ENCODE measurements around the gene CSF1R.

DNA sequence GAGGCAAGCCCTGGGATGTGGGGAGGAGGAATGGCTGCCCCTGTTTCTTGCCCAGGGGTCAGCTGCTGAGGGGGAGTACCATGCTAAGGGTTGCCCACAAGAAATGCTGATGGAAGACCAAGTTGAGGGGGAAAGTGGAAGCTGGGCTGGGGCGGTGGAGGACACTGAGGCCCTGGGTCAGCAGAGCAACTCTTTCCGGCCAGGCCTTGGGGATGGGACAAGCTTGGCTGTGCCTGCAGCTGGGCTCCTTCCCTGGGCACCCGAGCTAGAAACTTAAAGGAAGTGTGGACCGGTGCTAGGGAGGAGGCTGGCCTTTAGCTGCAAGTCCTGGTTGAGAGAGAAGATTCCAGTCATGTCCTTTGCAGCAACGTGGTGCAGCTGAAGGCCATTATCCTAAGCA, 22.7 kb downstream of the CSF1R start:
- TF ChIP-seq, protein P1, sequence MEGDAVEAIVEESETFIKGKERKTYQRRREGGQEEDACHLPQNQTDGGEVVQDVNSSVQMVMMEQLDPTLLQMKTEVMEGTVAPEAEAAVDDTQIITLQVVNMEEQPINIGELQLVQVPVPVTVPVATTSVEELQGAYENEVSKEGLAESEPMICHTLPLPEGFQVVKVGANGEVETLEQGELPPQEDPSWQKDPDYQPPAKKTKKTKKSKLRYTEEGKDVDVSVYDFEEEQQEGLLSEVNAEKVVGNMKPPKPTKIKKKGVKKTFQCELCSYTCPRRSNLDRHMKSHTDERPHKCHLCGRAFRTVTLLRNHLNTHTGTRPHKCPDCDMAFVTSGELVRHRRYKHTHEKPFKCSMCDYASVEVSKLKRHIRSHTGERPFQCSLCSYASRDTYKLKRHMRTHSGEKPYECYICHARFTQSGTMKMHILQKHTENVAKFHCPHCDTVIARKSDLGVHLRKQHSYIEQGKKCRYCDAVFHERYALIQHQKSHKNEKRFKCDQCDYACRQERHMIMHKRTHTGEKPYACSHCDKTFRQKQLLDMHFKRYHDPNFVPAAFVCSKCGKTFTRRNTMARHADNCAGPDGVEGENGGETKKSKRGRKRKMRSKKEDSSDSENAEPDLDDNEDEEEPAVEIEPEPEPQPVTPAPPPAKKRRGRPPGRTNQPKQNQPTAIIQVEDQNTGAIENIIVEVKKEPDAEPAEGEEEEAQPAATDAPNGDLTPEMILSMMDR (IDR thresholded peaks at IDR 0.05; ENCODE audit: control extremely low read depth in 1 of 3, insufficient read depth in 1 of 3, low read depth in 1 of 3, low read length in 3 of 3), result no peak
- TF ChIP-seq POLR2A (IDR thresholded peaks at IDR 0.05; ENCODE audit: control extremely low read depth in 1 of 2, low read depth in 2 of 2, low read length in 2 of 2) (no peak), EZH2 (IDR thresholded peaks at IDR 0.05; ENCODE audit: low read depth, low read length, severe bottlenecking) (no peak), SRF (IDR thresholded peaks at IDR 0.05; ENCODE audit: low read depth, low read length) (no peak), CHD2 (IDR thresholded peaks at IDR 0.05; ENCODE audit: low read length) (no peak), PHF8 (conservative IDR thresholded peaks at IDR 0.05; ENCODE audit: low read depth, low read length) (no peak), ZNF274 (IDR thresholded peaks at IDR 0.05; ENCODE audit: borderline replicate concordance, extremely low read depth, low read length) (no peak), SP2 (IDR thresholded peaks at IDR 0.05; ENCODE audit: low read length) (no peak), JUND (IDR thresholded peaks at IDR 0.05; ENCODE audit: low read length) (no peak)
